AG09319 (cell line): ENCODE data around the gene MATN3.

Experiments
- DNase-seq: peaks from one replicate; pipeline ENCODE4 v3.0.0-alpha.2; 2010; ENCODE audit warnings: low read depth; ENCODE audit errors: extremely low read depth
- TF ChIP-seq, protein P1 (sequence below): IDR thresholded peaks from 2 replicates; pipeline ENCODE4 v1.5.1; 2011; ENCODE audit warnings: low read depth, mild to moderate bottlenecking, inconsistent platforms, low read length, moderate library complexity

MATN3 gene, protein sequence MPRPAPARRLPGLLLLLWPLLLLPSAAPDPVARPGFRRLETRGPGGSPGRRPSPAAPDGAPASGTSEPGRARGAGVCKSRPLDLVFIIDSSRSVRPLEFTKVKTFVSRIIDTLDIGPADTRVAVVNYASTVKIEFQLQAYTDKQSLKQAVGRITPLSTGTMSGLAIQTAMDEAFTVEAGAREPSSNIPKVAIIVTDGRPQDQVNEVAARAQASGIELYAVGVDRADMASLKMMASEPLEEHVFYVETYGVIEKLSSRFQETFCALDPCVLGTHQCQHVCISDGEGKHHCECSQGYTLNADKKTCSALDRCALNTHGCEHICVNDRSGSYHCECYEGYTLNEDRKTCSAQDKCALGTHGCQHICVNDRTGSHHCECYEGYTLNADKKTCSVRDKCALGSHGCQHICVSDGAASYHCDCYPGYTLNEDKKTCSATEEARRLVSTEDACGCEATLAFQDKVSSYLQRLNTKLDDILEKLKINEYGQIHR

DNA sequence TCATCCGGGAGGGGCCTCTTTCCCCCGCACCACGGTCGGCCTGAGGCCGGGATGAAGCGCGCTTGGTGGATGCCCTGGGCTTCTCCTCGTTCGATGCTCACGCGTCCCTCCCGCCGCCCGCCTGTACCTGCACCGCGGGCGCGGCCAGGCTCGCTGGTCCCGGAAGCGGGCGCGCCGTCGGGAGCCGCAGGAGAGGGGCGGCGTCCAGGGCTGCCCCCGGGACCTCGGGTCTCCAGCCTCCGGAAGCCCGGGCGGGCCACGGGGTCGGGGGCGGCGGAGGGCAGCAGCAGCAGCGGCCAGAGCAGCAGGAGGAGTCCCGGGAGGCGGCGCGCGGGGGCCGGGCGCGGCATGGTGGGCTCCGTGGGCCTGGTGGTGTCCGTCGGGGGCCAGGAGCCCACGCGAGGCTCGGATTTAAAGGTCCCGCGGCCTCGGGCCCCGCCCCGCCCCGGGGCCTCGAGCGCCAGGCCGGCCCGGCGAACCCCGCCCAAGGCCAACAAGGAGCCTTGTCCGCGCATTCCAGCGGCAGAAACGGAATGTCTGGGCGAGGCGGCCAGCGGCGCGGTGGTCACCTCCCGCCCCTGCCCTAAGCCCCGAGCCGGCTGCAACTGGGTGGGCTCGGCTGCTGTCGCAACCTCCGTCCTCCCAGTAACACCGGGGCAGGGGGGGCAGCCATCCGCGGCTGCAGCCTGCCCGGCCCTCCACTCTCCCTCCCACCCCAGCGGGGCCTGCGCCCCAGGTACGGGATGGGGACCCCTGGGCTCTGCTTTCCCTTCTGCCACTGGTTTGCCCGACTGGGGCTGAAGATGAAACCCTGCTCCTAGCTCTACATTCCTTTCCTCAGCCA is at the start of gene MATN3:
MATN3 (minus strand) TSS at position 387 of the 844 bp plus-strand sequence; CDS start at position 350, 37 bp downstream.
- TF ChIP-seq, protein P1, sequence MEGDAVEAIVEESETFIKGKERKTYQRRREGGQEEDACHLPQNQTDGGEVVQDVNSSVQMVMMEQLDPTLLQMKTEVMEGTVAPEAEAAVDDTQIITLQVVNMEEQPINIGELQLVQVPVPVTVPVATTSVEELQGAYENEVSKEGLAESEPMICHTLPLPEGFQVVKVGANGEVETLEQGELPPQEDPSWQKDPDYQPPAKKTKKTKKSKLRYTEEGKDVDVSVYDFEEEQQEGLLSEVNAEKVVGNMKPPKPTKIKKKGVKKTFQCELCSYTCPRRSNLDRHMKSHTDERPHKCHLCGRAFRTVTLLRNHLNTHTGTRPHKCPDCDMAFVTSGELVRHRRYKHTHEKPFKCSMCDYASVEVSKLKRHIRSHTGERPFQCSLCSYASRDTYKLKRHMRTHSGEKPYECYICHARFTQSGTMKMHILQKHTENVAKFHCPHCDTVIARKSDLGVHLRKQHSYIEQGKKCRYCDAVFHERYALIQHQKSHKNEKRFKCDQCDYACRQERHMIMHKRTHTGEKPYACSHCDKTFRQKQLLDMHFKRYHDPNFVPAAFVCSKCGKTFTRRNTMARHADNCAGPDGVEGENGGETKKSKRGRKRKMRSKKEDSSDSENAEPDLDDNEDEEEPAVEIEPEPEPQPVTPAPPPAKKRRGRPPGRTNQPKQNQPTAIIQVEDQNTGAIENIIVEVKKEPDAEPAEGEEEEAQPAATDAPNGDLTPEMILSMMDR, result no peak
- no peak for DNase-seq

DNA sequence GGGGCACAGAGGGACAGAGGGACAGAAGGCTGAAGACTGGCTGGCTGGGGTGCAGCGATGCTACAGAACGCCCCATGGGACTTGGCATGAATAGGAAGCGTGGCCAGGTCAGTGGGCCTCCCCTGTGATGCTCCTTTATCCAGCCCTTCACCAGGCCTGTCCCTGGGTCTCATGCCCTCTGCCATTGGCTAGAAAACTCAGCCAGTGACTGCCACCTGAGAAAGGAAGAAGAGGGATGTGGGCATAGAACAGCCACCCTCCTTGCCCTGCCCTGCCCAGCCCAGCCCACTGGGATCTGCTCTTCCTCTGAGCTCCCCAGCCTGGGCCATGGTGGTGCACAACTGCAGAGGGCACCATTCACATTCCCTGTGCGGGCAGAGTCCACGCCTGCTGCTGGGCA is 49.5 kb upstream of the MATN3 start:
- DNase-seq, result no peak
- TF ChIP-seq, protein P1, result no peak

DNA sequence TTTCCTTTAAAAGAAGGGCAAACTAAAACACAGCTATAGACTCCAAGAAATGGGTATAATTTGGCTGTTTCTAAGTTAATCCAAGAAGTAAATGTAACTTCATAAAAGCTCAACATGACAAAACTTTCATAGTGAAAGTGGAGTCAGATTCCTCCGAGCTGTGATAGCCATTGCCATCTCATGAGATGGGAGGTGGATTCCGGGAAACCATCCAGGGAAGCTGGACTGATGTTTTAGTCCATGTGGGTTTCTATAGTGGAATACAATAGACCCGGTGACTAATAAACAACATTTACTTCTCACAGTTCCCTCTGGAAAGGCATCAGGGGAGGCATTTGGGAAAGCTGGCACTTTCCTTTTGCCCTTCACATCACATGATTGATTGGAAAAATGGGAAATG is 49.0 kb upstream of the MATN3 start:
- peak; percentile 62 for DNase-seq
- TF ChIP-seq, protein P1, result no peak

DNA sequence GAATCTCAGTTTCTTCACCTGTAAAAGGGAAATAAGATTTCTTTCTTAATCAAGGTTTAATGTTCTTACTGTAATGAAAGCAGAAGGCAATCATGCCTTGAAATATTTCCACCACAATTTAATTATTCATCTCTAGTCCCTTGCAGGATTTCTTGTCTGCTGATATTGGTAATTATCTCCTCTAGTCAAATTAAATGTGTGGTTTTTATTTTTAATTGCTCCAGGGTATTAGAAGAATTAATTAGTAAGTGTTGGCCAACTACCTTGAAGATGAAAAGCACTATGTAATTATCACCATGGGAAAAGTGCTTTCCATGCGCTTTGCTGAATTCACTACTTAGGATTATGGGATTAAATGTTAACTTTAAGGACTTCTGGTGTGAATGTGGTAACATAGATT is 47.6 kb upstream of the MATN3 start:
- TF ChIP-seq, protein P1, result no peak
- no peak for DNase-seq

DNA sequence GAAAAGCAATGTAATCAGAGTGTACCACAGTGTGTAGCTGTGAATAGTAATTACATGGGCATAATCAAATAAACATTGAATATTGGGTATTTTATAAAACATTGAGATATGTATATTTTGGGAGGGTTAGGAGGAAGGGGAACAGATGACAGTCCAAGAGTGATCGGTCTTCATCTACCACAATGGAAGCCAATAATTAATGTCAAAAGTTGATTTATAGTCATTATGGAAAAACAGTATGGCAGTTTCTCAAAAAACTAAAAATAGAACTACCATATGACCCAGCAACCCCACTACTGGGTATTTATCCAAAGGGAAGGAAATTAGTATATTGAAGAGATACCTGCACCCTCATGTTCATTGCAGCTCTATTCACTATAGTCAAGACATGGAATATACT is 44.8 kb upstream of the MATN3 start:
- TF ChIP-seq, protein P1, result no peak
- DNase-seq, result no peak

DNA sequence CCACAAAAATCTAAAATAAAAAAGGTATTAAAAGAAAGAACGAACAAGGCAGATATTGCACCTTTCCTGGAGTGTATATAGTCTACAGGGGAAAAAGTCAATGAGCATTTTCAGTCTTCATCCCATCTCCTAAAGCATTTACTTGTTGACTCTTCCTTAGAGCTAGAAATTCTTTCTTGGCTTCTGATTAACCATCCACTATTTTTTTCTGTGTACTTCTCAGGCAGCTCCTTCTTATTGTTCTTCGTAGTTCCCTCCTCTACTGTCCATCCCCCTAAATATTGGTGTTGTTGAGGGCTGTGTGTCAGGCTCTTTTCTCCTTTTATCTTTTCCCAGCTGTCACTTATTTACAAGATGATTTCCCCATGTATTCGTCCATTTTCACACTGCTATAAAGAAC is 42.5 kb upstream of the MATN3 start:
- no peak for DNase-seq

More for the DNA sequence above, 42.5 kb upstream of the MATN3 start:
- TF ChIP-seq, protein P1, result no peak
